HFFc6 (cell line): ENCODE data around the gene TADA2A. TPM values are rescaled to one million over a fixed set of nuclear protein-coding genes. Genes with fewer than 3 reads are reported as not detected.
A peak's percentile ranks its signal among the peaks of the same experiment; 100 is the strongest.

Experiments used
- DNase-seq: peaks from one replicate; pipeline ENCODE4 v3.0.0-alpha.2; 2018
- H3K27ac Mint-ChIP-seq: 2 replicates; pipeline ENCODE4 v1.8.0; 2020; ENCODE audit warnings: mild to moderate bottlenecking, mixed read lengths
- H3K27me3 Mint-ChIP-seq: 2 replicates; pipeline ENCODE4 v1.8.0; 2021; ENCODE audit warnings: mild to moderate bottlenecking, moderate library complexity, mixed read lengths; ENCODE audit not compliant: insufficient read depth
- H3K36me3 Mint-ChIP-seq: 2 replicates; pipeline ENCODE4 v1.8.0; 2021; ENCODE audit warnings: low read depth, mixed read lengths
- H3K4me1 Mint-ChIP-seq: 2 replicates; pipeline ENCODE4 v1.8.0; 2020; ENCODE audit warnings: low read depth, mixed read lengths
- H3K4me3 Mint-ChIP-seq: 2 replicates; pipeline ENCODE4 v1.8.0; 2020; ENCODE audit warnings: mild to moderate bottlenecking, moderate library complexity, mixed read lengths
- H3K9me3 Mint-ChIP-seq: 2 replicates; pipeline ENCODE4 v1.8.0; 2020; ENCODE audit warnings: mild to moderate bottlenecking, mixed read lengths
- total RNA-seq, 6 experiments: library from RNA; stranded (reverse); fragmentation: NEBNext Ultra II Directional; extraction: Animal tissue kit (Norgen Biotek cat#: 25700); gene quantifications; 2 replicates in 1 of 6; 3 replicates in 5 of 6; pipeline ENCODE4 v1.2.3, GENCODE V29; 2021
- TF ChIP-seq, protein P1 (sequence below): fragments of 200-600 bp; sonication (generic); IDR thresholded peaks from 2 replicates; pipeline ENCODE4 v1.5.0; 2021; ENCODE audit warnings: antibody characterized with exemption, mild to moderate bottlenecking

The TADA2A gene
- total RNA-seq, 6 experiments from 2014 or later = 12.4 to 17.9 (median 16.2) TPM

DNA sequence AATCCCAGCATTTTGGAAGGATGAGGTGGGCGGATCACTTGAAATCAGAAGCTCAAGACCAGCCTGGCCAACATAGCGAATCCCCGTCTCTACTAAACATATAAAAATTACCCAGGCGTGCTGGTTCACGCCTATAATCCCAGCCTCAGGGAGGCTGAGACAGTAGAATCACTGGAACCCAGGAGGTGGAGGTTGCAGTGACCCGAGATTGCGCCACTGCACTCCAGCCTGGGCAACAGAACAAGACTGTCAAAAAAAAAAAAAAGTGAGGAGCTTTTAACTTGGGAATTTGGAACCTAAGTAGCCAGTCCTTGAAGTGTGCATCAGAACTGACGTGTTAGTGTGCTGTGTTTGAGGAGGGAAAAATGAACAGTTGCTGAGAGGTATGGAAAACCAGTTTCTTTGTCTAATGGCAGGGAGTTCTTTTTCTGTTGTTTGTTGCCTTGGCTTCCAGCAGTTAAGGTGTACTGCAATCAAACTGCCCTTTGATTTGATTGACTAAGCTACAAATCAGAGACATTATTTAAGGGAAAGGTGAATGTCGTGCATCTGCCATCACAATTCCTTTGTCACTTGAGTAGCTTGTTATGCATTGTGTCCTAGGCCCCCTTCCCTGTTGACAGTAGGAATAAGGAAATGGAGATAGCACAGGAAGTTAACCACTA, 74.4 kb downstream of the TADA2A start:
- no peaks in the 10 kb centered on the region for H3K9me3 Mint-ChIP-seq
- H3K4me3 Mint-ChIP-seq = no peak overlapping the region
- H3K27ac Mint-ChIP-seq = peak overlapping the region; percentile 9; the same call in 1 of the 2 replicates
- H3K4me1 Mint-ChIP-seq = peaks cover 45% of the 10 kb centered on the region
- no peak for DNase-seq
- no peaks in the 10 kb centered on the region; the same call in 1 of the 2 replicates for H3K27me3 Mint-ChIP-seq
- TF ChIP-seq, protein P1, sequence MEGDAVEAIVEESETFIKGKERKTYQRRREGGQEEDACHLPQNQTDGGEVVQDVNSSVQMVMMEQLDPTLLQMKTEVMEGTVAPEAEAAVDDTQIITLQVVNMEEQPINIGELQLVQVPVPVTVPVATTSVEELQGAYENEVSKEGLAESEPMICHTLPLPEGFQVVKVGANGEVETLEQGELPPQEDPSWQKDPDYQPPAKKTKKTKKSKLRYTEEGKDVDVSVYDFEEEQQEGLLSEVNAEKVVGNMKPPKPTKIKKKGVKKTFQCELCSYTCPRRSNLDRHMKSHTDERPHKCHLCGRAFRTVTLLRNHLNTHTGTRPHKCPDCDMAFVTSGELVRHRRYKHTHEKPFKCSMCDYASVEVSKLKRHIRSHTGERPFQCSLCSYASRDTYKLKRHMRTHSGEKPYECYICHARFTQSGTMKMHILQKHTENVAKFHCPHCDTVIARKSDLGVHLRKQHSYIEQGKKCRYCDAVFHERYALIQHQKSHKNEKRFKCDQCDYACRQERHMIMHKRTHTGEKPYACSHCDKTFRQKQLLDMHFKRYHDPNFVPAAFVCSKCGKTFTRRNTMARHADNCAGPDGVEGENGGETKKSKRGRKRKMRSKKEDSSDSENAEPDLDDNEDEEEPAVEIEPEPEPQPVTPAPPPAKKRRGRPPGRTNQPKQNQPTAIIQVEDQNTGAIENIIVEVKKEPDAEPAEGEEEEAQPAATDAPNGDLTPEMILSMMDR = no peak
- H3K36me3 Mint-ChIP-seq = peaks cover 19% of the 10 kb centered on the region

DNA sequence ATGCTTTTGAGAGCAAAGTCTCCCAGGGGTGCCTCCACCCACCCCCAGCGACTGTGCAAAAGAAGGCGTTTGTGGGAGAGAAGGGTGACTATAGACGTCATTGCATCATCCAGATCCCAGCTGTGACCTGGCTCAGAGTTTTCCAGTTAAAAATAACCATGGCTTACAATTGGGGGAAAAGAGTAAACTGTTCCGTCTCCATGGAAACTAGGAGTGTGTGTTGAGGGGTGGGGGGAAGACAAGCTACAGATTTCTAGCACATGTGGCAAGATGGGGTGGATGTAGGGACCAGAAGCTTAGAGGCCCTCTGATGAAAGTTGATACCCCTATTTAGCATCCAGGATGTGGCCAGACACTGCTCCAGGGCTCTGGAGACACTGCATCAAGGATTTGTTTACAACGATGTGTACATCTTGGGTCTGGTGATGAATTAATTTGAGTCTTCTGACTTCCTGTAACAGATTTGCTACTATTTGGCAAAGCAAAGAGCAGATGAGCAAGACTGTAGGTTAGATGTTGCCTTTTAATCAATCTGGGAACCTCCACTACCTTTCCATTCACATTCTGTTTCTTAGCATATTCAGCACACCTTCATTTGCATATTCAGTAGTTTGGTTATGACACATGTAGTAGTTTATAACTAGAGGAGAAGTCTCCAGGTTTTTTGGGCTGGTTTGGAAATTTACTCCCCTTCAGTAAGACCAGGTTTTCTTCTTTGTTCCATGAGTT, 76.8 kb downstream of the TADA2A start:
- TF ChIP-seq, protein P1 = no peak
- Mint-ChIP-seq H3K9me3 (no peaks in the 10 kb centered on the region), H3K4me3 (peak overlapping the region; percentile 0; the same call in 1 of the 2 replicates), H3K36me3 (peaks cover 14% of the 10 kb centered on the region), H3K4me1 (peaks cover 50% of the 10 kb centered on the region), H3K27me3 (no peaks in the 10 kb centered on the region; the same call in 1 of the 2 replicates), H3K27ac (peak overlapping the region; percentile 94)
- DNase-seq = peak; percentile 89

DNA sequence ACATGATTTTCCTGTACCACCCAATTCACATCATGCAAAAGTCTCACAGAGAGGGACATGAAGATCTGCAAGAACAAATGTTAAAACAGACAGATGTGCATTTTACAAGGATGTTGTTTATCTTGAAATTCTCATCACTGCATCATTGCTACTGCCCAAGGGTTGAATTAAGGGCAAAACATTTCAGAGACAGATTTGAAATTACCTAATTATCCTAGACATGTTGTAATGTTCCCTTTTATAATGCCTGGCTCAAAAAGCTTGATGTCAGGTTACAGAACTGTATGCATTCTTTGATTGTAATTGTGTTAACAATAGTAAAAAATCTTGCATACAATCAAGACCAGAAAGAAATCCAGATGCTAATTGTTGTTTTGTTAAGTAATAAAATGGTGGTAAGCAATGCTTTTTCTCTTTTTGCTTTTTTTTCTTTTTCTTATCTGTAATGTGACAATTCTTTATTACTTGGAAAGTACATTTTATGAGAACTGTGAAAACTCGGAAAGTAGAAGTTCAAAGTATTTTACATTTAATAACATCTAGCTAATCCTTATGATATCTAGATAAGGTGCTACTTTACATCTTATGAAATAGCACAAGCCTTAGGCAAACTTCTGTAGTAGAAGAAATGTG, 79.4 kb downstream of the TADA2A start:
- Mint-ChIP-seq H3K36me3 (peaks cover 10% of the 10 kb centered on the region), H3K27ac (peak overlapping the region; percentile 94), H3K9me3 (no peaks in the 10 kb centered on the region), H3K4me3 (no peak overlapping the region), H3K4me1 (peaks cover 54% of the 10 kb centered on the region), H3K27me3 (peaks cover 3% of the 10 kb centered on the region)
- TF ChIP-seq, protein P1 = no peak
- no peak for DNase-seq

DNA sequence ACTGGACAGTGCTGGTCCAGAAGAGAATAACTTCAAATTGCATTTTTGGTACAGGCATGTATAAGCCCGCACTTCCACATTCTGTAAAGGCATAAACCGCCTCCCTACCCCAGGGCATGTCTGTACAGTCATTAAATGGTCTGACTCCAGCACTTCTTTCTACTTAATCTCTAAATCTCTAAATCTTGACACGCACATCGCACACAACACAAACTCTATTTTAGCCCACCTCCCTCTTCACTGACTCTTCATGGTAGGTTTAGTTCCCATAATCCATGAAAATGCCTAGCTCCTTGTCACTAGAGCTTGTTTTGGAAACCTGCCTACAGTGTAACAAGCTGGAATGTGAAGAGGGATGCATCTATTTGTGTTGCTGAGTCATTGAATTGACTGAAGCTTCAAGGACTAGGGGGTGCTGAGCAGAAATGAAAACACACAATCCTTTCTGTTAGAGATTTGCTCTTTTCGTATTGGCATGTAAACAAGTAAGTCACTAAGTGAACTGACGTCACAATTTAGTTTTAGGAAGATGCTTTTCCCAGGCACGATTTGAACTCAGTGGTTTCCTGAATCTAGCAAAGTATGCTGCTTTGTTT, 81.4 kb downstream of the TADA2A start:
- Mint-ChIP-seq H3K27ac (peak overlapping the region; percentile 94), H3K4me1 (peaks cover 65% of the 10 kb centered on the region), H3K27me3 (peaks cover 5% of the 10 kb centered on the region), H3K4me3 (peak overlapping the region; percentile 95), H3K9me3 (peaks cover 6% of the 10 kb centered on the region), H3K36me3 (peaks cover 30% of the 10 kb centered on the region)
- TF ChIP-seq, protein P1 = no peak
- DNase-seq = peak; percentile 99

DNA sequence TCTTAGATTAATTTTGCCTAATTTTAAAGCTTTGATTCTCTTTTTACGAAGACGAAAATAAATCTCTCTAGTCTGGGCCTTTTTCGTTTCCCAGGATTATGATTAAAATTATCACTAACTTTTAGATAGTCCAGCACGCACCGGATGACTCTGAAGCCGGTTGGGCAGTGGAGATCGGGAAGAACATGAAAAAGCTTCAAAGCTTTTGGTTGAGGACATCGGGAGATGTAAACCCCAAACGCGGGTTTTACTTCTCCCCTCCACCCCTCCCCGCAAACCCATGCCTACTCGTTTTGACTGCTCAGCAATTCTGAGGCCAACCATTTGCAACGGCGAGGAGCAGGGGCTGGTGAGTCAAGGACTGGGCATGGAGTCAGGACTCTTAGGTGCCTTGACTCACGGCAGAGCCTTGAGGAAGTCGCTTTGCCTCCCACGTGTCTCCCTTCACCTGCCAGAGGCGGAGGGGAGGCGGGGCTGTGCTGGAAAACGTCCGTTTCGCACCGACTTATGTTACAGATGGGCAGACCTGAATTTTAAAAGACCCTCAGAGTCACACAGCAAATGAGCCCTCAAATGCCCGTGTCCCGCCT, 82.0 kb downstream of the TADA2A start:
- Mint-ChIP-seq H3K4me1 (peaks cover 65% of the 10 kb centered on the region), H3K4me3 (peak overlapping the region; percentile 95), H3K36me3 (peaks cover 33% of the 10 kb centered on the region), H3K27me3 (peaks cover 5% of the 10 kb centered on the region), H3K9me3 (peaks cover 9% of the 10 kb centered on the region), H3K27ac (peak overlapping the region; percentile 94)
- TF ChIP-seq, protein P1 = no peak
- DNase-seq = peak; percentile 94
